GM12892 (cell line): ENCODE results near the gene KCNJ8.

Source experiments
- POLR2AphosphoS5 ChIP-seq: IDR thresholded peaks from 2 replicates; pipeline ENCODE4 v1.6.1; 2011; ENCODE audit warnings: low read depth, low read length, control low read depth
- TAF1 ChIP-seq: IDR thresholded peaks from 2 replicates; pipeline ENCODE4 v1.6.1; 2011; ENCODE audit warnings: low read depth, mild to moderate bottlenecking, control low read depth, low read length, borderline replicate concordance

- no peak for TF ChIP-seq POLR2AphosphoS5
- no peak for TF ChIP-seq TAF1
These were observed 9.6 kb downstream of the KCNJ8 start for GRCh38 chr12:21764950-21765349.
